GM12878 (cell line): Measurements from ENCODE around the gene RILPL2. TPM values are rescaled to one million over a fixed set of nuclear protein-coding genes. Genes with fewer than 3 reads are reported as not detected.

Experiments used
- ATF7 ChIP-seq: fragments of 450-650 bp; IDR thresholded peaks from 2 replicates; pipeline ENCODE4 v1.6.1; 2016; ENCODE audit warnings: low read depth, mild to moderate bottlenecking
- BHLHE40 ChIP-seq, 2 experiments: fragments of 450-650 bp in 1 of 2; IDR thresholded peaks; 2 replicates each; pipeline ENCODE4 v1.6.1; 2011 to 2017; ENCODE audit warnings: low read depth in 2 of 2, borderline replicate concordance in 1 of 2, improper control_type of control experiment in 1 of 2, low read length in 1 of 2, mild to moderate bottlenecking in 1 of 2
- CHD4 ChIP-seq: fragments of 200-600 bp; sonication (generic); IDR thresholded peaks from 2 replicates; pipeline ENCODE4 v1.6.1; 2016; ENCODE audit warnings: mild to moderate bottlenecking
- ESRRA ChIP-seq: IDR thresholded peaks from 2 replicates; pipeline ENCODE4 v1.6.1; 2012; ENCODE audit warnings: mild to moderate bottlenecking, low read length, improper control_type of control experiment
- MYC ChIP-seq: IDR thresholded peaks from 2 replicates; pipeline ENCODE4 v1.6.1; 2011; ENCODE audit warnings: mild to moderate bottlenecking, low read length, moderate library complexity, inconsistent platforms; ENCODE audit not compliant: insufficient read depth, insufficient replicate concordance, insufficient read length, severe bottlenecking
- NFXL1 ChIP-seq: fragments of 450-650 bp; IDR thresholded peaks from 2 replicates; pipeline ENCODE4 v1.6.1; 2017; ENCODE audit warnings: antibody characterized with exemption, mild to moderate bottlenecking, borderline replicate concordance
- NKRF ChIP-seq: fragments of 450-650 bp; conservative IDR thresholded peaks from 2 replicates; pipeline ENCODE4 v1.6.1; 2017; ENCODE audit warnings: mild to moderate bottlenecking, moderate library complexity
- NR2C1 ChIP-seq: fragments of 450-650 bp; IDR thresholded peaks from 2 replicates; pipeline ENCODE4 v1.6.1; 2017; ENCODE audit warnings: antibody characterized with exemption, mild to moderate bottlenecking, moderate library complexity
- NRF1 ChIP-seq: conservative IDR thresholded peaks from 2 replicates; pipeline ENCODE4 v1.6.1; 2011; ENCODE audit warnings: mild to moderate bottlenecking, low read depth, low read length, improper control_type of control experiment
- RELA ChIP-seq: fragments of 450-650 bp; IDR thresholded peaks from 2 replicates; pipeline ENCODE4 v1.8.0; 2014; ENCODE audit warnings: borderline replicate concordance; ENCODE audit not compliant: partially characterized antibody
- SRF ChIP-seq, 2 experiments: IDR thresholded peaks; 2 replicates each; pipeline ENCODE4 v1.6.1; 2011; ENCODE audit warnings: low read depth in 2 of 2, low read length in 2 of 2, mild to moderate bottlenecking in 1 of 2, moderate library complexity in 1 of 2
- TARDBP ChIP-seq: IDR thresholded peaks from 2 replicates; pipeline ENCODE4 v1.6.1; 2016; ENCODE audit warnings: borderline replicate concordance
- ZNF592 ChIP-seq: fragments of 450-650 bp; IDR thresholded peaks from 2 replicates; pipeline ENCODE4 v1.6.1; 2017; ENCODE audit warnings: mild to moderate bottlenecking, moderate library complexity
- polyA plus RNA-seq, 11 experiments: library from polyadenylated mRNA; depleted of rRNA in 4 of 11; unstranded in 6 of 11; stranded (reverse) in 5 of 11; fragments of >200 nt; fragmentation: Nextera tagmentation in 4 of 11; fragmentation: Illumina TruSeq in 1 of 11; extraction: Ambion mirVana in 4 of 11; extraction: Trizol in 1 of 11; gene quantifications; 1 replicate in 1 of 11; 2 replicates in 10 of 11; pipeline versions ENCODE4 v1.2.1 to v1.2.3, GENCODE V29; 2011 to 2016; ENCODE audit warnings: inconsistent platforms in 2 of 11, missing spikeins in 2 of 11, low read depth in 1 of 11
- total RNA-seq, 4 experiments: library from RNA; depleted of rRNA in 3 of 4; stranded (reverse); fragments of >200 nt in 3 of 4; fragmentation: Illumina TruSeq in 1 of 4; extraction: Trizol in 1 of 4; gene quantifications; 2 replicates each; pipeline versions ENCODE4 v1.2.1 to v1.2.3, GENCODE V29; 2013 to 2021

The RILPL2 gene
- total and polyA plus RNA-seq, 10 of the 15 experiments (the other 5 are each of a cell fraction or from before 2014, with no cell fraction given) = 3.5 to 38.5 (median 19.7) TPM

- TF ChIP-seq NR2C1 = peak; percentile 62
- no peak for TF ChIP-seq SRF (IDR thresholded peaks at IDR 0.05; ENCODE audit: low read depth in 2 of 2, low read length in 2 of 2)
- TF ChIP-seq NKRF = peak; percentile 90
- TF ChIP-seq NRF1 = peak; percentile 79
- no peak for TF ChIP-seq NFXL1
- TF ChIP-seq ZNF592 = no peak
- peak; percentile 48 for TF ChIP-seq MYC
- peak; percentile 26 to 37; a peak in 2 of 4 replicates for TF ChIP-seq BHLHE40 (IDR thresholded peaks at IDR 0.05; ENCODE audit: borderline replicate concordance in 1 of 2, low read depth in 2 of 2, low read length in 1 of 2)
- TF ChIP-seq CHD4 = no peak
- TF ChIP-seq TARDBP = peak; percentile 25; the same call in 1 of the 2 replicates
- no peak for TF ChIP-seq ESRRA
- no peak for TF ChIP-seq ATF7
- TF ChIP-seq RELA = peak; percentile 24
Observed at GRCh38 chr12:123457980-123458779, 21.7 kb upstream of the RILPL2 start, which contains the start of gene SNRNP35 (continued).
